GM12878 (cell line): ENCODE results near the gene CA7. TPM values are rescaled to one million over a fixed set of nuclear protein-coding genes. Genes with fewer than 3 reads are reported as not detected.
A peak's percentile ranks its signal among the peaks of the same experiment; 100 is the strongest.

Experiments used
- ATAC-seq: fragments of 200-7000 bp; cut with Tn5 transposase; 3 replicates; pipeline ENCODE4 v1.9.1; 2020; ENCODE audit warnings: mild to moderate bottlenecking, moderate library complexity
- BruUV-seq: library from RNA; stranded (reverse); fragments of 400-500 nt; replicated peaks from 2 replicates; lab custom pipeline; 2021; lab: Mats Ljungman, UMichigan
- CTCF ChIA-PET: fragments of 300-600 bp; sonication (Branson Sonifier 250); formaldehyde crosslinking; extraction: SDS; loops from one replicate; lab custom pipeline; 2021; ENCODE audit warnings: inconsistent platforms; lab: Yijun Ruan, JAX
- POLR2A ChIA-PET: fragments of 350-600 bp; formaldehyde crosslinking; extraction: SDS; loops from one replicate; lab custom pipeline; 2021; ENCODE audit warnings: inconsistent platforms; lab: Charles Lee
- RAD21 ChIA-PET: fragments of 300-600 bp; sonication (Branson Sonifier 250); formaldehyde crosslinking; loops from one replicate; lab custom pipeline; 2023; ENCODE audit warnings: antibody characterized with exemption; ENCODE audit not compliant: unreplicated experiment; lab: Charles Lee
- SMC1A ChIA-PET: fragments of 300-600 bp; sonication (Branson Sonifier 250); formaldehyde crosslinking; loops from one replicate; lab custom pipeline; 2023; ENCODE audit not compliant: unreplicated experiment, uncharacterized antibody; lab: Charles Lee
- DNase-seq: peaks from one replicate; pipeline ENCODE4 v3.0.0-alpha.2; 2011; ENCODE audit warnings: low read depth, low spot score
- FAIRE-seq: peaks from 3 replicates; lab custom pipeline; 2011; peaks lifted over from hg19 to GRCh38; lab: Jason Lieb, UNC
- H2AFZ ChIP-seq: 2 replicates; pipeline ENCODE4 v1.6.0; 2011; ENCODE audit warnings: low read depth, low read length, control low read depth; ENCODE audit not compliant: control insufficient read depth
- H3K27ac ChIP-seq: 2 replicates; pipeline ENCODE4 v1.5.1; 2011; ENCODE audit warnings: control low read depth; ENCODE audit not compliant: control insufficient read depth, insufficient read depth
- H3K27me3 ChIP-seq, 2 experiments: replicated peaks in 1 of 2; 2 replicates each; pipeline versions ENCODE4 v1.6.0 to v1.6.1; 2011; ENCODE audit warnings: low read length in 1 of 2; ENCODE audit not compliant: control insufficient read depth in 2 of 2, insufficient read depth in 2 of 2
- H3K36me3 ChIP-seq, 2 experiments: 2 replicates each; pipeline ENCODE4 v1.5.1; 2011; ENCODE audit warnings: low read length in 1 of 2; ENCODE audit not compliant: control insufficient read depth in 2 of 2, insufficient read depth in 2 of 2
- H3K4me1 ChIP-seq: 2 replicates; pipeline ENCODE4 v1.6.1; 2011; ENCODE audit warnings: mild to moderate bottlenecking, low read length, moderate library complexity, mixed read lengths; ENCODE audit not compliant: control insufficient read depth, insufficient read depth
- H3K4me2 ChIP-seq: 2 replicates; pipeline ENCODE4 v1.6.0; 2011; ENCODE audit warnings: control low read depth; ENCODE audit not compliant: control insufficient read depth, insufficient read depth
- H3K4me3 ChIP-seq: fragments of 200-600 bp; sonication (generic); 2 replicates; pipeline ENCODE4 v1.5.1; 2016
- H3K79me2 ChIP-seq: 2 replicates; pipeline ENCODE4 v1.6.0; 2011; ENCODE audit warnings: low read length; ENCODE audit not compliant: control insufficient read depth, insufficient read depth
- H3K9ac ChIP-seq: 2 replicates; pipeline ENCODE4 v1.8.0; 2011; ENCODE audit warnings: low read length, control low read depth, mixed read lengths; ENCODE audit not compliant: control insufficient read depth, insufficient read depth
- H3K9me3 ChIP-seq: replicated peaks from 3 replicates; pipeline ENCODE4 v1.5.1; 2011; ENCODE audit warnings: mild to moderate bottlenecking, low read length; ENCODE audit not compliant: control insufficient read depth, insufficient read depth
- H4K20me1 ChIP-seq: 2 replicates; pipeline ENCODE4 v1.6.0; 2011; ENCODE audit not compliant: control insufficient read depth, insufficient read depth
- RUNX3 ChIP-seq: IDR thresholded peaks from 2 replicates; pipeline ENCODE4 v1.6.1; 2012; ENCODE audit warnings: low read length, inconsistent platforms
- SPI1 ChIP-seq: IDR thresholded peaks from 2 replicates; pipeline ENCODE4 v1.6.1; 2011; ENCODE audit warnings: low read depth, mild to moderate bottlenecking, low read length, moderate library complexity, borderline replicate concordance; ENCODE audit not compliant: insufficient read depth
- WGBS: methylation state at CpG from one replicate; pipeline ENCODE4 v1.1.6; 2016; ENCODE audit warnings: low lambda C conversion rate; ENCODE audit not compliant: insufficient replicate concordance, insufficient coverage; ENCODE audit errors: missing lambda C conversion rate; 5-methylcytosine and 5-hydroxymethylcytosine counted together
- in situ Hi-C: fragments of 300-500 bp; cut with MboI; formaldehyde crosslinking; loops from 9 replicates; pipeline ENCODE4 v1.14.3; 2018; ENCODE audit warnings: mixed read lengths
- intact Hi-C: fragments of 100-400 bp; cut with micrococcal nuclease; formaldehyde crosslinking; loops from one replicate; pipeline ENCODE4 v1.14.2; 2022; ENCODE audit not compliant: unreplicated experiment
- polyA plus RNA-seq, 11 experiments: library from polyadenylated mRNA; depleted of rRNA in 4 of 11; unstranded in 6 of 11; stranded (reverse) in 5 of 11; fragments of >200 nt; fragmentation: Nextera tagmentation in 4 of 11; fragmentation: Illumina TruSeq in 1 of 11; extraction: Ambion mirVana in 4 of 11; extraction: Trizol in 1 of 11; gene quantifications; 1 replicate in 1 of 11; 2 replicates in 10 of 11; pipeline versions ENCODE4 v1.2.1 to v1.2.3, GENCODE V29; 2011 to 2016; ENCODE audit warnings: inconsistent platforms in 2 of 11, missing spikeins in 2 of 11, low read depth in 1 of 11
- total RNA-seq, 4 experiments: library from RNA; depleted of rRNA in 3 of 4; stranded (reverse); fragments of >200 nt in 3 of 4; fragmentation: Illumina TruSeq in 1 of 4; extraction: Trizol in 1 of 4; gene quantifications; 2 replicates each; pipeline versions ENCODE4 v1.2.1 to v1.2.3, GENCODE V29; 2013 to 2021
- TF ChIP-seq, protein P1 (sequence below): fragments of 450-650 bp; IDR thresholded peaks from 2 replicates; pipeline ENCODE4 v1.6.1; 2017; ENCODE audit warnings: mild to moderate bottlenecking, low read depth, inconsistent platforms; ENCODE audit not compliant: poor library complexity, severe bottlenecking

The CA7 gene
- total and polyA plus RNA-seq, 10 of the 15 experiments (the other 5 are each of a cell fraction or from before 2014, with no cell fraction given), result 0.04 TPM; not detected in 9

DNA sequence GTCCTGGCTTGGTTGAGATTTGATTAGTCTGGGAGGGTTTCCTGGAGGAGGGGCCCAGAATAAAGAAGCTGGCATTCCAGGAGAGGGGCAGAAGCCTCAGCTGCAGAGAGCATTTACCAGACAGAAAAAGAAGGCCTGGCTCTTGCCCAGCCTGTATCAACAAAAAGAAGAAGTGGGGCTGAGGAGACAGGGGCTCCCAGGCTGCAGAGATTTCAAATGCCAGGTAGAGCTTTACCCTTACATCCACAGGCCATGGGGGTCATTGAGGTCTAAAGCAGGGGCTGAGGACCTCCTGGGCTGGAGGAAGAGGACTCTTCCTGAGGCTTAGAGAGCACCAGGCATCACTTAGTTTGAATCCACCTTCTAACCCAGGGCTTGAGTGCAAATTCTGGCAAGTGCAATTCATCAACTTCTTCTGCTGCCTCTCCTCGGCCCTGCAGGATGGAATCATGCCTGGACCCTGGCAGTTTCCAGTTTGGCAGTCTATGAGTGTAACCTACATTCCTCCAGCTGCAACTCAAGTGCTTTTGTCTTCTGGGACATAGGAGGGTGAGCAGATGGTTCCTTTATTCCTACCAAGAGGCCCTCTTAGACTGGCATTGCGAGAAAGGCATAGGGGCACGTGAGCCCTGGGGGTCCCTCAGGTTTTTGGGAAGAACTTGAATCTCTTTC, 15.3 kb downstream of the CA7 start:
- no TSS peak for BruUV-seq
- Histone ChIP-seq H3K4me3 (no peak overlapping the region), H3K27me3 (no peaks in the 10 kb centered on the region), H3K4me2 (no peak overlapping the region), H3K27ac (no peak overlapping the region), H3K79me2 (no peaks in the 10 kb centered on the region), H3K9me3 (no peaks in the 10 kb centered on the region), H4K20me1 (no peaks in the 10 kb centered on the region), H2AFZ (no peak overlapping the region), H3K4me1 (peaks cover 4% of the 10 kb centered on the region), H3K36me3 (no peaks in the 10 kb centered on the region), H3K9ac (no peak overlapping the region)
- SMC1A ChIA-PET, result interaction anchor here (0.7 to 1.7 kb wide), 3 partner anchors 11 to 34 kb away, joined by 3 to 6 read pairs (median 5); partner anchors contain the start of gene NAE1
- DNase-seq (no peak), FAIRE-seq (no peak), ATAC-seq (peak; percentile 42)
- POLR2A ChIA-PET, result no interaction called here
- 51% methylated on average over 3 of the region's 3 CpGs for whole genome bisulfite sequencing
- intact Hi-C loops (no loop called here), in situ Hi-C loops (loop anchor here (5.0 kb wide), 1 partner anchor 247 kb away; no protein-coding TSS in a partner anchor)
- TF ChIP-seq RUNX3 (no peak), SPI1 (peak; percentile 32; the same call in 1 of the 2 replicates)
- TF ChIP-seq, protein P1, sequence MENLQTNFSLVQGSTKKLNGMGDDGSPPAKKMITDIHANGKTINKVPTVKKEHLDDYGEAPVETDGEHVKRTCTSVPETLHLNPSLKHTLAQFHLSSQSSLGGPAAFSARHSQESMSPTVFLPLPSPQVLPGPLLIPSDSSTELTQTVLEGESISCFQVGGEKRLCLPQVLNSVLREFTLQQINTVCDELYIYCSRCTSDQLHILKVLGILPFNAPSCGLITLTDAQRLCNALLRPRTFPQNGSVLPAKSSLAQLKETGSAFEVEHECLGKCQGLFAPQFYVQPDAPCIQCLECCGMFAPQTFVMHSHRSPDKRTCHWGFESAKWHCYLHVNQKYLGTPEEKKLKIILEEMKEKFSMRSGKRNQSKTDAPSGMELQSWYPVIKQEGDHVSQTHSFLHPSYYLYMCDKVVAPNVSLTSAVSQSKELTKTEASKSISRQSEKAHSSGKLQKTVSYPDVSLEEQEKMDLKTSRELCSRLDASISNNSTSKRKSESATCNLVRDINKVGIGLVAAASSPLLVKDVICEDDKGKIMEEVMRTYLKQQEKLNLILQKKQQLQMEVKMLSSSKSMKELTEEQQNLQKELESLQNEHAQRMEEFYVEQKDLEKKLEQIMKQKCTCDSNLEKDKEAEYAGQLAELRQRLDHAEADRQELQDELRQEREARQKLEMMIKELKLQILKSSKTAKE, result no peak
- CTCF ChIA-PET, result interaction anchor here (0.7 to 4.4 kb wide), 8 partner anchors 7 to 34 kb away, joined by 3 to 31 read pairs (median 4); partner anchors contain the start of gene NAE1
- RAD21 ChIA-PET, result interaction anchor here (1.4 kb wide), 1 partner anchor 29 kb away, joined by 5 read pairs; the partner anchor contains the start of gene NAE1
